ENCODE data around the gene DACT2. TPM values are rescaled to one million over a fixed set of nuclear protein-coding genes. Genes with fewer than 3 reads are reported as not detected.

Gene DACT2
- total RNA-seq, 1 donor from 2014 or later: 1.8 TPM

DNA sequence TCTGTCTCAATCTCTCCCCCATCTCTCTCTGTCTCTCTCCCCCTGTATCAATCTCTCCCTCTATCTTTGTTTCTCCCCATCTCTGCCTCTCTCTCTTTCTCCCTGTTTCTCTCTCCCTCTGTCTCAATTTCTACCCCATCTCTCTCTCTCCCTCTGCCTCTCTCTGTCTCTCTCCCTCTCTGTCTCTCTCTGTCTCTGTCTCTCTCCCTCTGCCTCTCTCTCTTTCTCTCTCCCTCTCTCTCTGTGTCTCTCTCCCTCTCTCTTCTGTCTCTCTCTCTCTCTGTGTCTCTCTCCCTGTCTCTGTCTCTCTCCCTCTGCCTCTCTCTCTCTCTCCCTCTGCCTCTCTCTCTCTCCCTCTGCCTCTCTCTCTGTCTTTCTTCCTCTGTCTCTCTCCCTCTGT lies 62.6 kb downstream of the DACT2 start:
- Mint-ChIP-seq H3K27me3 (no peaks in the 10 kb centered on the region), H3K27ac (no peak overlapping the region), H3K36me3 (ENCODE audit: low read depth) (no peaks in the 10 kb centered on the region), H3K4me3 (no peak overlapping the region), H3K4me1 (no peaks in the 10 kb centered on the region), H3K9me3 (peaks cover 4% of the 10 kb centered on the region)
- intact Hi-C loops (cut with micrococcal nuclease): no loop called here
- DNase-seq: no peak

Other genes starting within 250 kb of the DACT2 start
- not detected in 2 replicates for gene FRMD1, start 240.6 kb downstream of the DACT2 start, total RNA-seq
- not detected in 2 replicates for gene SMOC2, start 121.4 kb upstream of the DACT2 start, total RNA-seq

Data from activated CD4-positive, alpha-beta T cell treated with anti-CD3 and anti-CD28 coated beads, Interleukin-2, amount 10 ng/mL, durations not matched to agents 24 days and 14 days (primary cell).